K562 (cell line): Measurements from ENCODE around the gene TARS2. TPM values are rescaled to one million over a fixed set of nuclear protein-coding genes. Genes with fewer than 3 reads are reported as not detected.
A peak's percentile ranks its signal among the peaks of the same experiment; 100 is the strongest.

Experiments
- ARID1B ChIP-seq: fragments of 450-650 bp; IDR thresholded peaks from 2 replicates; pipeline ENCODE4 v1.6.1; 2016; ENCODE audit warnings: antibody characterized with exemption, mild to moderate bottlenecking, inconsistent platforms
- ATF4 ChIP-seq: fragments of 450-650 bp; formaldehyde crosslinking; IDR thresholded peaks from 2 replicates; pipeline ENCODE4 v1.4.0; 2022; ENCODE audit warnings: mild to moderate bottlenecking, moderate library complexity
- BRD9 ChIP-seq: fragments of 450-650 bp; IDR thresholded peaks from 2 replicates; pipeline ENCODE4 v1.6.1; 2018; ENCODE audit warnings: low read depth; ENCODE audit not compliant: partially characterized antibody
- CBFA2T2 ChIP-seq: fragments of 450-650 bp; conservative IDR thresholded peaks from 2 replicates; pipeline ENCODE4 v1.6.1; 2017; ENCODE audit warnings: mild to moderate bottlenecking
- HDAC8 ChIP-seq: fragments of 450-650 bp; IDR thresholded peaks from 2 replicates; pipeline ENCODE4 v1.6.1; 2016; ENCODE audit warnings: mild to moderate bottlenecking, missing genetic modification characterization, moderate library complexity, missing compliant biosample characterization
- KLF1 ChIP-seq: fragments of 450-650 bp; IDR thresholded peaks from 2 replicates; pipeline ENCODE4 v1.6.1; 2016; ENCODE audit warnings: missing genetic modification characterization, missing compliant biosample characterization
- LCOR ChIP-seq: sonication (generic); formaldehyde crosslinking; IDR thresholded peaks from 2 replicates; pipeline ENCODE4 v1.8.0; 2022; ENCODE audit warnings: mild to moderate bottlenecking, missing genetic modification reagents
- MEIS2 ChIP-seq: fragments of 450-650 bp; IDR thresholded peaks from 2 replicates; pipeline ENCODE4 v1.6.1; 2014; ENCODE audit warnings: mild to moderate bottlenecking; ENCODE audit not compliant: partially characterized antibody
- NFE2L1 ChIP-seq: fragments of 450-650 bp; IDR thresholded peaks from 2 replicates; pipeline ENCODE4 v1.6.1; 2016; ENCODE audit warnings: missing genetic modification characterization, low read depth, mild to moderate bottlenecking, missing compliant biosample characterization, moderate library complexity, borderline replicate concordance
- OTX1 ChIP-seq: fragments of 450-650 bp; formaldehyde crosslinking; IDR thresholded peaks from 2 replicates; pipeline ENCODE4 v1.4.0; 2022; ENCODE audit warnings: mild to moderate bottlenecking
- PHB2 ChIP-seq: fragments of 450-650 bp; IDR thresholded peaks from 2 replicates; pipeline ENCODE4 v1.6.1; 2017; ENCODE audit warnings: low read depth
- POU5F1 ChIP-seq: fragments of 150-350 bp; IDR thresholded peaks from 2 replicates; pipeline ENCODE4 v1.6.1; 2014; ENCODE audit warnings: borderline replicate concordance, low read length, low read depth, mild to moderate bottlenecking; ENCODE audit not compliant: partially characterized antibody
- RAD51 ChIP-seq: fragments of 450-650 bp; IDR thresholded peaks from 2 replicates; pipeline ENCODE4 v1.7.1; 2016; ENCODE audit warnings: low read depth, mild to moderate bottlenecking, borderline replicate concordance
- RBM25 ChIP-seq: fragments of 200-400 bp; formaldehyde crosslinking; IDR thresholded peaks from 2 replicates; pipeline ENCODE4 v1.6.1; 2018; ENCODE audit warnings: low read length, low read depth, moderate library complexity; ENCODE audit not compliant: severe bottlenecking
- TCFL5 ChIP-seq: fragments of 250-450 bp; sonication (Bioruptor Pico); conservative IDR thresholded peaks from 2 replicates; pipeline ENCODE4 v1.6.1; 2021; ENCODE audit warnings: mild to moderate bottlenecking, moderate library complexity, matching md5 sums
- ZBTB7A ChIP-seq: IDR thresholded peaks from 2 replicates; pipeline ENCODE4 v1.6.1; 2011; ENCODE audit warnings: low read depth, mild to moderate bottlenecking, low read length, moderate library complexity, borderline replicate concordance; ENCODE audit not compliant: control insufficient read depth
- ZFX ChIP-seq: sonication (generic); formaldehyde crosslinking; IDR thresholded peaks from 2 replicates; pipeline ENCODE4 v1.8.0; 2022; ENCODE audit warnings: mild to moderate bottlenecking, missing genetic modification reagents, moderate library complexity
- ZNF444 ChIP-seq: fragments of 250-450 bp; sonication (Bioruptor Pico); IDR thresholded peaks from 2 replicates; pipeline ENCODE4 v1.4.0; 2020; ENCODE audit warnings: mild to moderate bottlenecking, moderate library complexity
- ZNF644 ChIP-seq: fragments of 200-800 bp; sonication (Bioruptor generic); IDR thresholded peaks from 2 replicates; pipeline ENCODE4 v1.6.1; 2016; ENCODE audit warnings: low read depth, missing genetic modification characterization, missing compliant biosample characterization
- ZNF695 ChIP-seq: fragments of 450-650 bp; formaldehyde crosslinking; IDR thresholded peaks from 2 replicates; pipeline ENCODE4 v1.4.0; 2020; ENCODE audit warnings: mild to moderate bottlenecking, moderate library complexity
- ZNF717 ChIP-seq: fragments of 250-450 bp; sonication (Bioruptor Pico); IDR thresholded peaks from 2 replicates; pipeline ENCODE4 v1.5.0; 2021
- ZNF778 ChIP-seq: fragments of 450-650 bp; formaldehyde crosslinking; IDR thresholded peaks from 2 replicates; pipeline ENCODE4 v1.4.0; 2020; ENCODE audit warnings: mild to moderate bottlenecking, moderate library complexity
- polyA plus RNA-seq, 8 experiments: library from polyadenylated mRNA; depleted of rRNA in 4 of 8; stranded (reverse) in 5 of 8; unstranded in 3 of 8; fragments of >200 nt; fragmentation: Nextera tagmentation in 2 of 8; fragmentation: Illumina TruSeq in 1 of 8; extraction: Ambion mirVana in 2 of 8; extraction: Trizol in 1 of 8; gene quantifications; 2 replicates each; pipeline versions ENCODE4 v1.2.1 to v1.2.3, GENCODE V29; 2011 to 2014; ENCODE audit warnings: inconsistent platforms in 1 of 8, missing spikeins in 1 of 8
- total RNA-seq, 7 experiments: library from RNA; depleted of rRNA in 6 of 7; stranded (reverse); fragments of >200 nt in 6 of 7; fragmentation: Illumina TruSeq in 2 of 7; extraction: Trizol in 2 of 7; gene quantifications; 2 replicates each; pipeline versions ENCODE4 v1.2.1 to v1.2.3, GENCODE V29; 2011 to 2021; ENCODE audit warnings: low replicate concordance in 1 of 7
- TF ChIP-seq, protein P1 (sequence below), 2 experiments: fragments of 150-350 bp in 1 of 2; IDR thresholded peaks; 2 replicates each; pipeline ENCODE4 v1.6.1; 2012 to 2016; ENCODE audit warnings: low read depth in 2 of 2, low read length in 2 of 2, mild to moderate bottlenecking in 1 of 2, moderate library complexity in 1 of 2
- TF ChIP-seq, protein P2 (sequence below): fragments of 450-650 bp; formaldehyde crosslinking; IDR thresholded peaks from 2 replicates; pipeline ENCODE4 v1.4.0; 2022; ENCODE audit warnings: missing genetic modification characterization

TARS2 gene
- total and polyA plus RNA-seq, 9 of the 15 experiments (the other 6 are each of a cell fraction or from before 2014, with no cell fraction given) = 17.0 to 64.2 (median 39.4) TPM

GRCh38 chr1:150515328-150516049 lies 28.3 kb downstream of the TARS2 start, which contains the start of gene FALEC (continued):
- TF ChIP-seq, protein P1, sequence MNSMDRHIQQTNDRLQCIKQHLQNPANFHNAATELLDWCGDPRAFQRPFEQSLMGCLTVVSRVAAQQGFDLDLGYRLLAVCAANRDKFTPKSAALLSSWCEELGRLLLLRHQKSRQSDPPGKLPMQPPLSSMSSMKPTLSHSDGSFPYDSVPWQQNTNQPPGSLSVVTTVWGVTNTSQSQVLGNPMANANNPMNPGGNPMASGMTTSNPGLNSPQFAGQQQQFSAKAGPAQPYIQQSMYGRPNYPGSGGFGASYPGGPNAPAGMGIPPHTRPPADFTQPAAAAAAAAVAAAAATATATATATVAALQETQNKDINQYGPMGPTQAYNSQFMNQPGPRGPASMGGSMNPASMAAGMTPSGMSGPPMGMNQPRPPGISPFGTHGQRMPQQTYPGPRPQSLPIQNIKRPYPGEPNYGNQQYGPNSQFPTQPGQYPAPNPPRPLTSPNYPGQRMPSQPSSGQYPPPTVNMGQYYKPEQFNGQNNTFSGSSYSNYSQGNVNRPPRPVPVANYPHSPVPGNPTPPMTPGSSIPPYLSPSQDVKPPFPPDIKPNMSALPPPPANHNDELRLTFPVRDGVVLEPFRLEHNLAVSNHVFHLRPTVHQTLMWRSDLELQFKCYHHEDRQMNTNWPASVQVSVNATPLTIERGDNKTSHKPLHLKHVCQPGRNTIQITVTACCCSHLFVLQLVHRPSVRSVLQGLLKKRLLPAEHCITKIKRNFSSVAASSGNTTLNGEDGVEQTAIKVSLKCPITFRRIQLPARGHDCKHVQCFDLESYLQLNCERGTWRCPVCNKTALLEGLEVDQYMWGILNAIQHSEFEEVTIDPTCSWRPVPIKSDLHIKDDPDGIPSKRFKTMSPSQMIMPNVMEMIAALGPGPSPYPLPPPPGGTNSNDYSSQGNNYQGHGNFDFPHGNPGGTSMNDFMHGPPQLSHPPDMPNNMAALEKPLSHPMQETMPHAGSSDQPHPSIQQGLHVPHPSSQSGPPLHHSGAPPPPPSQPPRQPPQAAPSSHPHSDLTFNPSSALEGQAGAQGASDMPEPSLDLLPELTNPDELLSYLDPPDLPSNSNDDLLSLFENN (IDR thresholded peaks at IDR 0.05; ENCODE audit: low read depth in 2 of 2, low read length in 2 of 2) = no peak
- TF ChIP-seq TCFL5 (CRISPR knock-in tag) = no peak
- no peak for TF ChIP-seq PHB2
- no peak for TF ChIP-seq ZNF717
- peak; percentile 33 for TF ChIP-seq POU5F1
- TF ChIP-seq BRD9 = no peak
- TF ChIP-seq ZFX (CRISPR knock-in tag) = peak; percentile 90
- no peak for TF ChIP-seq KLF1 (tag)
- no peak for TF ChIP-seq OTX1
- no peak for TF ChIP-seq ZNF778 (CRISPR knock-in tag)
- TF ChIP-seq MEIS2 = peak; percentile 92
- TF ChIP-seq, protein P2, sequence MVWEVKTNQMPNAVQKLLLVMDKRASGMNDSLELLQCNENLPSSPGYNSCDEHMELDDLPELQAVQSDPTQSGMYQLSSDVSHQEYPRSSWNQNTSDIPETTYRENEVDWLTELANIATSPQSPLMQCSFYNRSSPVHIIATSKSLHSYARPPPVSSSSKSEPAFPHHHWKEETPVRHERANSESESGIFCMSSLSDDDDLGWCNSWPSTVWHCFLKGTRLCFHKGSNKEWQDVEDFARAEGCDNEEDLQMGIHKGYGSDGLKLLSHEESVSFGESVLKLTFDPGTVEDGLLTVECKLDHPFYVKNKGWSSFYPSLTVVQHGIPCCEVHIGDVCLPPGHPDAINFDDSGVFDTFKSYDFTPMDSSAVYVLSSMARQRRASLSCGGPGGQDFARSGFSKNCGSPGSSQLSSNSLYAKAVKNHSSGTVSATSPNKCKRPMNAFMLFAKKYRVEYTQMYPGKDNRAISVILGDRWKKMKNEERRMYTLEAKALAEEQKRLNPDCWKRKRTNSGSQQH = no peak
- no peak for TF ChIP-seq ZBTB7A
- peak; percentile 79; the same call in 1 of the 2 replicates for TF ChIP-seq LCOR (CRISPR knock-in tag)
- no peak for TF ChIP-seq CBFA2T2
- 0 out of 2 replicates have a peak, but pooled peaks have one; percentile 44 for TF ChIP-seq HDAC8 (tag)
- TF ChIP-seq RAD51 = 0 out of 2 replicates have a peak, but pooled peaks have one; percentile 2
- no peak for TF ChIP-seq ZNF444 (CRISPR knock-in tag)
- no peak for TF ChIP-seq NFE2L1
- TF ChIP-seq ZNF644 = no peak
- peak; percentile 87 for TF ChIP-seq RBM25
- TF ChIP-seq ATF4 (CRISPR knock-in tag) = peak; percentile 14; the same call in 1 of the 2 replicates
- TF ChIP-seq ZNF695 (CRISPR knock-in tag) = no peak
- TF ChIP-seq ARID1B = no peak
